Panc1 (cell line): Measurements from ENCODE around the gene MCF2L.

Experiments
- CTCF ChIP-seq: fragments of 450-650 bp; IDR thresholded peaks from 2 replicates; pipeline ENCODE4 v1.5.1; 2017; ENCODE audit warnings: mild to moderate bottlenecking
- POLR2AphosphoS5 ChIP-seq: IDR thresholded peaks from 2 replicates; pipeline ENCODE4 v1.6.1; 2012; ENCODE audit warnings: mild to moderate bottlenecking, low read depth, low read length, moderate library complexity
- REST ChIP-seq, 2 experiments: IDR thresholded peaks; 2 replicates each; pipeline ENCODE4 v1.6.1; 2011 to 2012; ENCODE audit warnings: low read depth in 2 of 2, control low read depth in 1 of 2, low read length in 1 of 2, mild to moderate bottlenecking in 1 of 2, moderate library complexity in 1 of 2; ENCODE audit not compliant: insufficient read depth in 1 of 2
- SIN3A ChIP-seq: IDR thresholded peaks from 2 replicates; pipeline ENCODE4 v1.6.1; 2012; ENCODE audit warnings: low read depth, mild to moderate bottlenecking, low read length, moderate library complexity, borderline replicate concordance; ENCODE audit not compliant: insufficient read depth
- TCF7L2 ChIP-seq: IDR thresholded peaks from 2 replicates; pipeline ENCODE4 v1.6.1; 2011; ENCODE audit warnings: mild to moderate bottlenecking, low read depth, low read length, inconsistent platforms

GRCh38 chr13:113058988-113059850, 90.2 kb downstream of the MCF2L start:
- TF ChIP-seq CTCF: no peak
- no peak for TF ChIP-seq POLR2AphosphoS5
- TF ChIP-seq REST (IDR thresholded peaks at IDR 0.05; ENCODE audit: insufficient read depth in 1 of 2, low read depth in 2 of 2, low read length in 1 of 2): no peak
- no peak for TF ChIP-seq SIN3A
- no peak for TF ChIP-seq TCF7L2
